HG02943 (cell line): ENCODE data around the gene STARD13.

Experiments
- ATAC-seq: cut with Tn5 transposase; IDR thresholded peaks from one replicate; pipeline ENCODE4 v1.9.1; 2021; ENCODE audit warnings: mild to moderate bottlenecking, low read depth, moderate library complexity; ENCODE audit not compliant: unreplicated experiment

Gene STARD13

DNA sequence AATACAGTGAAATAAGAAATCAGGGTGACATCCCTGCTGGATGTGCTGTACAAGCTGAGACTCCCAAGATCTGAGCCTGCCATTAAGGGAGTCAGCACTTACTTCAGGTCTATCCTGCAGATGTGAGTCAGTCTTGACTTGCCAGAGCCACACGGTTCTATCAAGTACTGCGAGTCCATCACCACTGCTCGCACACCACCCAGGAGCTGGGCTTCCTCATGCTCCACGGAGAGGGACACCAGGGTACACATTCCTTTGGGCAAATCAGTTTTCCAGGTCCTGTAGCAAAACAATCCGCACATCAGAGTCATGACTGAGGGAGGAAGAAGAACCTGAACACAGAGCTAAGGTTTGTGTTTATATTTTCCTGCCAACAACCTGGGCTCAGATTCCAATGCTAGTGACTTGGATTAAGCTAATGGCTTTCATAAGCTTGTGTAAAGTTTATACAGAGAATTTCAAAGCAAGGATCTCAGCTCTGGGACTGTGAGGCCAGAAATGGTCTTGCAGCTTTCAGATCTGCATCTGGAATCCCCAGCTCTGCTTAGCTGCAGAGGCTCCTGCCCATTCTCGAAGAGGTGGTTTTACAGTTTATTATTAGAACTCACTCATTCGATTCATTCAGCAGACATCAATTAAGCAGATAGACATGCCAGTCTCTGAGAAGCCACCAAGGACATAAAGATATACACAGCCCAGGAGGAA is 178.7 kb downstream of the STARD13 start:
- ATAC-seq, result no peak

DNA sequence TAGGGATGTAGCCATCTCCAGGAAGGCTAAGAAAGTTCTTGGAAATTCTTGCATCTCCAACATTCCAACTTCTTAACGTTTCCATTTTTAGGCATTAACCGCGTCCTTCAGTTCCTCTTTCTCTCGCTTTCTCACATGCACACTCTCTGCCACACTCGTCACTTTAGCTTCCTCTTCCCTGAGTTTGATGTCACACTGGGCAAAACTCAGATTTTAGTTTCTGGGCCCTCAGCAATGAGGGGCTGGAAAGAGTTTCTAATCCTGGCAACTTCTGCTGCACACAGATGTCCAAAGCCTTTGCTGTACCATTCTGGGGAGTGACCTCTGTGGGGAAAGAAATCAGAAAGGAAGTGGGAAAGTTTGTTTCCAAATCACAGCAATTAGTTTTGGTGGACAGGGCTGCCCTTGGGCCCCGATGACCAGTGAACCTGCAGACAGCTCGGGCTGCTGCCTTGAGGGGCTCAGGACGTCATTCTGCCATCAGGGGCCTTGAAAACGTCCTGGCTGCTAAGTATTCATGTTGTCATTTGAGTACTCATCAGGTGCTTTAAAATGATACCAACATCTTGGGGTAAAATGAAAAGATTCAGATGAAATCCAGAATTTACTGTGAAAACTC is 180.1 kb downstream of the STARD13 start:
- ATAC-seq, result no peak

DNA sequence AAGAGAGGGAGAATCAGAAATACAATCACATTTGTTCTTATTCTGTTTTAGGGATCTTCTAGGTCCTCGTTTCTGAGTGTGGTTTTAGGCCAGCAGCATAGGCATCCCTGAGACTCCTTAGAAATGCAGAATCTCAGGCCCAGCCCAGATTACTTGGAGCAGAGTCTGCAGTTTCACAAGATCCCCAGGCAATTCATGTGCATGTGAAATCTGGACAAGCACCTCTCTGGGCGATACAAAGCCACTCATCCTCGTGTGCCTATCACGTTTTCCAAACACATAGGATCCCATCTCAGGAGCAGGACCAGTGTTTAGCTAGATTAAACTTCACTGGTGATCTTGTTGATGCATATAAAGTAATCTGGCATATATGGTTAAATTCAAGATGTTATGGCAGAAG is 182.1 kb downstream of the STARD13 start:
- no peak for ATAC-seq

DNA sequence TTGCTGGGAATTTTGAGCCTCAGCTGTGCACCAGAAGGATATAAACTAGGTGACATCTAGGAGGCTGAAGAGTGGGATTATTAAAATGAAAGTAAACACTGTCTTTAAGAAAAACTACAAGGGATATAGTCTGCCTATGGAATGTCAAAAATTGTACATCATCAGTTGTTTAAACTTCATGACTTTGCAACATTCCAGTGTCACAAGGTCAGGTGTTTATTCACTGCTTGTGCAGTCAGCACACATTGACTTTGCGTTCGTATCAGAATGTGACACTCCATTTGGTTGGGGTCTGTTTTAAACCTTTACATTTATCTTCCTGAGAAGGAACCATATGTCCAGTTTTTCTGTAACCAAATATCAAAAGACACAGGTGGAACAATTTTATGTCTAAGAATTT is 183.7 kb downstream of the STARD13 start:
- ATAC-seq, result no peak

DNA sequence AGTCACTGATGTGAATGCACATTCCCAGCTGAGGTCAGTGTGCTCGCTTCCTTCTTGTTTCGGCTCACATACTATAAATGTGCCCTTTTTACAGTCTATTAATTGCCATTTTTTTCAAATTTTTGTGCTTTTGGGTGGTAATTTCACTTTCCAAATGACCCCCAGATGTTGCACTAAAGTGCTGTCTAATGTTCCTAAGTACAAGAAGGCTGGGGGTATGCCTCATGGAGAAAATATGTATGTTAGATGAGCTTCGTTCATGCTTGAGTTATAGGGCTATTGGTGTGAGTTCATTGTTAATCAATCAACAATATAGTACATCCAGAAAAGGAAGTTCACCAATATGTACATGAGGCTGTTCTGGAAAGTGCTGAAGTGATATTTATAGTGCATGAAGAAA is 184.7 kb downstream of the STARD13 start:
- no peak for ATAC-seq

DNA sequence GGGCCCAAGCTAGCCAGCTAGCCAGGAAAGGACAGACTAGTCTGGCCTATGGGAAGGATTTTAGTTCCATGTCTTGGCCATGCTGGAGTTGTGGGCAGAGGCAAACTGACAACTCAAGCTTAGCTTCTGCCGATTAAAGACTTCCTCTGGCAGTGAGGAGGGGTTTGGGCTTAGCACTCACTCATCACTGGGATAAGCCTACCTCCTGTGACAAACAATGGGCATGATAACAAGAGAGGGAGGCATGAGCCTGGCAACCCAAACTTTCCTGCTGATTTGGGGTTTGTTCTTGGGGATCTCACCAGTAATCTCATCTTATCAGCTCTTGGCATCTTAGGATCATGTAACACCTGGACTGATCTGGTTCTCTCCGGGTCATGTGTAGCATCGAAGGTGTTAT is 185.7 kb downstream of the STARD13 start:
- no peak for ATAC-seq

DNA sequence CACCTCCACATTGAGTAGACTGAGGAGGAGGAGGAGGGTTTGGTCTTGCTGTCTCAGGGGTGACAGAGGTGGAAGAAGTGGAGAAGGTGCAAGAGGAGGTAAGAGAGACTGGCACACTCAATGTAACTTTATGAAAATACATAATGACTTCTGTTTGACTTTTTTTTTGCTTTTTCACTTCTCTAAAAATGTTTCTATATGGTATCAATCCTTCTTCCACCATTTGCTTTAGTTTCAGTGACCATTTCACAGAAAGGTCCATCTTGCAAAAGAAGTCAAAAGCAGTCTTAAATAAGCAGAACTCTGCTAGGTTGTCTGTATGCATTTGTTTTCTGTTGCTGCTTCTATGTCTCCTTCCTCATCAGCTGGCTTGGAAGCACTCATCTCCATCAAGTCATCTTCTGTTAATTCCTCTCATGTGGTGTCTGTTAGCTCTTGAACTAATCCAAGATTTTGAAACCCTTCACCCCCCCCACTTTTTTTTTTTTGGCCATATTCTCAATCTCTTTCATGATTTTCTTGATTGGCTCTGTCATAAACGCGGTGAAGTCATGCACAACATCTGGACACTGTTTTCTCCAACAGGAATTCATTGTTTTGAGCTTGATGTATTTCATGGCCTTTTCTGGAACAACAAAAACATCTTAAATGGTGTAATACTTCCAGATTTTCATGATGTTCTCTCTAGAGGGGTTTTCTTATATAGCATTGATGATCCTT is 188.5 kb downstream of the STARD13 start:
- ATAC-seq, result no peak

DNA sequence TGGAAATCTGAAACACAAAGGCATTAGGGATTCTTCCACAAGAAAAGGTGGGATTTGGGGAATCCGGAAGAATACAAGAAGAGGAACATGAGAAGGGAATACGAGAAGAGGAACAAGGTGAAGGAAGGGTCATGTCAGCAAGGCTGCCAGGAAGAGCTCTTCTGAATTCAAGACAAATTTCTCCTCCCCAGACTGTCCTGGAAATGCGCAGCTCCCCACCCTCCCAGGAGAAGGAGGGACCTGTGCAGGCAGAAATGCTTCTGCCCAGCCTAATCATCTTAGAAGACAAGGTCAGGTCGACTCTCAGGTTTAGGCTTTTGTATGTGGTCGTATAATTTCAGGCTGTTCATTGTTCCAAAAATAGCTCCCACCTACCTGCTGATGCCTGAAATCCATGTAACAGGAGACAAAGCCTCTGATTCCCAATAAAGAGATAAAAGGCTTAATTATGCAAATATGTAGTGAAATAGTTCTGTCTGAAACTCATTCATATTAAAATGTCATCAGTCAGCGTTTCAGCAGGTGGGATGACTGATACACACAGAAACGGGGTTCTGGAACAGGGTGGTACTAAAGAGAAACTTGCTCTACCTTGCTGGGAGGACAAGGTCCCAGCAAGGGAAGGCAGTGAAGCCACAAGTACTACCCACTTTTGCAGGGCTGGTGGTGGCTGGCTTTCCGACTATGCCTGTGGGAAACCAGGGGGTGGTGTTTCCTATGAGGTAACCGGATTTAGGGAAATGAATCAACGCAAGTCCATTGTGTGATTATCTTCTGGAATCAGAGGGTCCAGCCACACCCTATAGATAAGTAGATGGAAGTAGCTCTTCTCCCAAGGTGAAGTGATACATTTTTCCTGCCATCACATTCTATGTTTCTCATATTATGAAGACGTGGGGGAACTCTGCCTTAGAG is 193.2 kb downstream of the STARD13 start:
- ATAC-seq, result no peak

DNA sequence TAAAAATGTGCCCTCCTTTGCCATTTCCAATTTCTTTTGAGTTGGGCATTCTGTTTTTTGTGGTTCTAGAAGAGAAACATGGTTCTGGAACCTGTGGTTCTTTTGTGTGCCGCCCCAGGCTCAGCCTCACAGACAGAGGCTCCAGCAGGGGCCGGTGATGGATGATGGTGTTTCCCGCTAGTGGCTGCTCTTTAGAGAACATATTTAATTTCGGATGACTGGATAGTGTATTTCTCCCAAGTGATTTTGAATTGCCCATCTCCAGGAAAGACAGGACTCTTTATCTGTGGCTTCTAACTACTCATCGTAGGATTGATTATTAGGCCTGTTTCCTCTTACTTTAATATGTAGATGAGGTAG is 194.2 kb downstream of the STARD13 start:
- no peak for ATAC-seq

DNA sequence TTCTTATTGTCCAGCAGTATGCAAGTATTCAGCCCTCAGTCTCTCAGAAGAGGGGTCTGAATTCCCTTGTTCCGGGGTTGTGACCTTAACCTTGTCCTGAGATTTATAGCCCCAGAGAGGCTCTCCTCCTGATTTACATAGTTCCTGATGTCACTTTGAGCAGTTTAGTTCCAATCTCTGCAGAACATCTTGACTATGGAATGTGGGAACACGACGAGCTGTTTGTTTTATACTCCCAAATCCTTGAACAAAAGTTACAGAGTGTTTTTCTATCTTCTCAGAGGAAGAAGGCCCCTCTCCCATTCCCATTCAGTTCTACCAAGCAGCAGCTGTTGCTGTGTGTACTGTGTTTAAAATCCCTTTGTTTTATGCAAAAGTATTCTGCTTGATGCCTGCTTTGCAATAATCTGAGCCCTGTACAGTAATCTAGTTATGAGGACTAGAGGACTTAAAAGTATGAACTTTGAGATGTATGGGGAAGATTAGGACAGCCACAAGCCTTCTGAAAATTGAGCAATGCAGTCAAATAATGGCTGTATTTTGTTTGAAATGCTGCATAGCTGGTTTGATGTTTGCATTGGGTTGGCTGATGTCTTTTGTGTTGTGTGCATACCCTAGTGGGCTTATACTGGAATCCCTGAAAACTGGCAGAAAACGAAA is 194.7 kb downstream of the STARD13 start:
- no peak for ATAC-seq

DNA sequence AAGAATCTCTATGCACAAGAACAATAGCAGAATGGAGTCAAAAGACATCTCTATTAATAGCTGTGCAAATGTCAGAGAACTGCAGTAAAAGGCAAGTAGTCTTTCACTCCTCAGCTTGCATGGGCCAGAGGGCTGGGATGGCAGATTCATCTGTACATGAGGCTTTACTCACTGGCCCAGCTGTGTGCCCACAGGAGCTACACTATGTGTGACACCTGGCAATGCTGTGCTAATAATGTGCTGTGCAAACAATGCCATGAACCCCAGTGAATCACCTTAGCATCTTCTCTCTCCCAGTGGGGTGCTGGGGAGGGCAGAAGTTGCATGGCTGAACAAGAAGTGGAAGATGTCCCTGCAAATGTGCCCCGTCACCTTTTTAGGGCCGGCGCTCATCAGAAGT is 196.2 kb downstream of the STARD13 start:
- ATAC-seq, result no peak

DNA sequence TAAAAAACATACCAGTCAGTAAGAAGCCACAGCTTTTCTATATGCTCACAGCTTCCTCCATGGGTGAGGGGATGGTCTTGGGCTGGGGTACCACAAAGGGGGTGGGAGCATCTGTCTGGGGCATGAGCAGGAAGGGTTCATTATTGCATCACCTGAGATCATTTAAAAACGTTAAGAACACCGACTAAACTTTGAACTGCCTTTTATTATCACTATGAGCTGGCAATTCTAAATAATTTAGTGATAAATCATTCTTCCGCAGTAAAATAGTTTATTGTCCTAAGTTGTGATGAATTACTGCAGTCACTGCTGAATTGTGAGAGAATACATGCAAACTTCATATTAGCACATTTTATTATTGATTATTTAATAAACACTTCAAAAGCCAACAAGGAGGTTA is 197.8 kb downstream of the STARD13 start:
- no peak for ATAC-seq

DNA sequence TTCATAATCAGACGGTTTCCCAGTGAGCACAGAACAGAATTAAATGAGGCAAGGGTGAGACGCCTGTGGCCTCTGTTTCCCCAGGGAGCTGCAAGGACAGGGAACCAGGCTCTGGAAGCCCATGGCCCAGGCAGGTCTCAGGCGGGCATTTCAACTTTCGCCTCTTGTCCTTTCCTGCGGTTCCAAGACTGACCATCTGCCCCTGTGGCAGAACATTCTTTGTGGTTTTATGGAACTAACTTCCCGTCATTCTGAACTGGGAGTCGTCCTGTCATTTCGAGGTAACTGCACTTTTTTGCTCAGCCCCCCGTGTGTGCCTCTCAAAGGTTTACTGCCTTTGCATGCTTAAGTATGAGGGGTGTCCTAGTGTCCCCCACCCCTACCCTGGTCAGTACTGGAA is 198.5 kb downstream of the STARD13 start:
- ATAC-seq, result no peak

DNA sequence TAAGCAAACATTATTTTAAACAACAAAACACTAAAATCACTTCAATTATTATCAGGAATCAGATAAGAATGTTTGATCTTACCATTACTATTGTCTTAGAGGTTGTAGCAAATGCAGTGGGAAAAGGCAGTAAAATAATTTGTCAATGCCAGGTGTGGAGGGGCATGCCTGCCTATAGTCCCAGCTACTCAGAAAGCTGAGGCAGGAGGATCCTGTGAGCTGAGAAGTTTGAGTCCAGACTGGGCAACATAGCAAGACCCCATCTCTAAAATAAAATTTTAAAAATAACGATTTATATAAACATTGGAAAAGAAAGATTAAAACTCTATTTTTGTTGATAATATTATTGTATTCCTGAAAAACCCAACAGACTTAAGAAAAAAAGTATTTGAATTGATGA is 202.5 kb downstream of the STARD13 start:
- ATAC-seq, result no peak

DNA sequence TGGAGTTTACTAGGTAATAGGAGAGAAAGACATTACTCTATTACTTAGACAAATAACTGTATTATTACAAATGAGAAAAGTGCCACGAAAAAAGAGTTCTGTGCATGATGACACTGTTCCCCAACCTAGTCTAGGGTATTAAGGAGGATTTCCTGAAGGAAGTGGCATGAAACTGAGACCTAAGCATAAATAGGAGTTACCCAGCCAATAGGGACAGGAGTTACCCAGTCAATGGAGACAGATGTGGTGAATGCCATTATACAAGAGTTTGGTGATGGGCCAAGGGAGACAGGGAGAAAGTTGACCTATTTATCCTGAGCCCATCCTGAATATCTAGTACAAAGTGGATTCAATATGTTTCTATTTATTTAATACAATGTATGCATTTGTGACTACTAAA is 203.9 kb downstream of the STARD13 start:
- no peak for ATAC-seq

DNA sequence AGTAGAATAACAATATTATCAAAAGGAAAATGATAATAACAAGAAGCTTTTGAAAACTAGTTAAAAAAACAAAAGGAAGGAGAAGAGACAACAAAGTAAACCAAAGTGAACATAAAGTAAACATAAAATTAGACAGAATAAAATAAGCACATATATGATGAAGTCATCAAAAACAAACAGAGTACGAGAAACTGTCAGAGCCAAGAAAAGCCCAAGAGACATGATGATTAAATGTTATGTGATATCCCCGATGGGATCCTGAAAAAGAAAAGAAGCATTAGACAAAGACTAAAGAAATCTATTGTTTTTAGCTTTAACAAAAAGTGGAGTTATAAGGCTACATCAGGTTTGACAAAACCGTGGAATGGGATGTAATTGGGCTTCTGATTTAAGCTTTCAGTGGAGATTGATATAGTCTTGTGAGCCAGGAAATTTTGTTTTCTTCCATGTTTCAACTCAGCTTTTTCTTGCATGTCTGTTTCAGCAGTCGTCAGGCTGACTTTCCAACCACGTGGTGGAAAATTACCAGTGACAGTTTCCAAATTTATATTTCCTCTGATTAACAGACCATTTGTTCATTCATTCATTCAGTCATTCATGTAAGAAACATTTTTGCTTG is 204.5 kb downstream of the STARD13 start:
- ATAC-seq, result no peak

DNA sequence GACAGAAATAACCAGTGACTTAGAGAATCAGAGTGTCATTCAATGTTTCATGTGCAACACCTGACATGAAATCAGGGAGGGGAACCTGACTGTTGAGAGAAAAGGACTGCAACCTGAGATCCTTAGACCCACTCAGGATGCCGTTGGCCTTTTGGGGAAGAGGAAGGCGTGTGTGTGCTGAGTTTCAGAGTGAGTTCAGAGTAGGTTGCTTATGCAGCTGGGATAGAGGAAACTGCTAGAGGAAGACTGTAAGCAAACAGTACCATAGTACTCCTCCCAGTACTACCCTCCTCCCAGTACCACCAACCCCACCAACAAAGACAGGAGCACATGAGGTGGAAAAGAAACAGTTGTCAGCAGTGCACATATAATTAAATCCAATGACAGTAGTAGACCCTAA is 205.6 kb downstream of the STARD13 start:
- ATAC-seq, result no peak

DNA sequence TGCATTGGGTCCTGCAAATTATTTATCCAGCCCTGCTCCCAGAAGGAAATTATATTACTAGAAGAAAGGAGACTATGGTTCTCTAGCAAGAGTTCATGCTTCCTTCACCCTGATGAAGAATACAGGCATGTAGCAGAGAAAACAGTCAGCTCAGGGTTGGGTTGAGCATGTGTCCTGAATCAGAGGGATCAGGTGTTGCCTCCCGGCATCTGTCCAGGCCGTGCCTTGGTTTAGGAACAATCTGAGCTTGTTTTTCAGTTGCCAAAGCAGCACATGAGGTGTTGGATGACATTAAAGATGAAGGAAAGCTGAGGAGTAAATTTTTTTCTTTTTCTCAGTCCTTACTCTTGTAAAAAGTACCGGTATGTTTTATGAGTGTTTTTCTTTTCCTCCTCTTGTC is 207.3 kb downstream of the STARD13 start:
- ATAC-seq, result no peak

DNA sequence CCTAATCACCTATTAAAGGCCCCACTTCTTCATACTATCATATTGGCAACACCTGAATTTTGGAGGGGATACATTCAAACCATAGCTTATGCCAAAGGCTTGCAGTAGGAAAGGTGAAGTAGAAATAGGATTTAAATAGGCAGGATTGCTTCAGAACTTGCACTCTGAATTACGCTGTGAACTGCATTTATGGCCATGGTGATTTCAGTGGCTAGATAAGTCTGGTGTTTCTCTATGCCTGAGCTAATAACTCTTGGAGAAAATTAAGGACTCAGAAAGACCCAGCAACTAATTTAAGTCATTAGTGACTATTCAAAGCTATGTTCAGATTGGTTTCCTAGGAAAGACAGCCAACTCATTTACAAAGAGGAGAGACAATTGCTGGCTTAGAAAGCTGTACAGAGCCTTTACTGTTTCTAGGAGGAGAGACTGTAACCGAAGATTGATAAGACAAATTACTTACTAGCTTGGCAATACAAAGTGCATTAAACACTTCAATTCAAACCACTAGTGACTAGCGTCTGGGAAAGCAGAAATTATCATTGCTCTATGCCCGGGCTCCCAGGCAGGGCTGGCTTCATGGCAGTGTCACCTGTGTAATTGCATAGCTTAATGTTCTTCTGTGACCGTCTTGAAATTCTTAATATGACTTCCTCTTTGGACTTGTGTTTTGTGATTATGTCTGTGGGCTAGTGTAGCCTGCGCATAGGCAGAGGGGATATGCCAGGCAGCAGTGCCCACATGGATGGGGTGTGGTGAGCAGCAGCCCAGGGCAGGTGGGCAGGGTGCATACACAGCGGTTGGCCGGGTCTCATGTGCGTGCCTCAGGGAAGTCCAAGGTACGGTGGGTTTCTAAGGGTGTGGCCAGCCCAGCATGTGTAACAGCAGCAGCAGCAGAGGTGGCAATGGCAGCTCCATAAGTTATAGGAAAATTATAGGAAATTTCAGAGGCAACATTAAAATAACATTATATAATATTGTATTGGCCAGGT is 209.3 kb downstream of the STARD13 start:
- no peak for ATAC-seq
